Stimulated activated CD8-positive, alpha-beta memory T cell treated with anti-CD3 and anti-CD28 coated beads, Interleukin-7, amount 100 ng/mL, for 1 hour (primary cell): ENCODE measurements around the gene L3MBTL4.

Experiments used
- DNase-seq, 2 donors: peaks; one replicate each; pipeline ENCODE4 v3.0.0-alpha.2; 2020; ENCODE audit warnings: low read depth in 2 of 2

L3MBTL4 gene

DNA sequence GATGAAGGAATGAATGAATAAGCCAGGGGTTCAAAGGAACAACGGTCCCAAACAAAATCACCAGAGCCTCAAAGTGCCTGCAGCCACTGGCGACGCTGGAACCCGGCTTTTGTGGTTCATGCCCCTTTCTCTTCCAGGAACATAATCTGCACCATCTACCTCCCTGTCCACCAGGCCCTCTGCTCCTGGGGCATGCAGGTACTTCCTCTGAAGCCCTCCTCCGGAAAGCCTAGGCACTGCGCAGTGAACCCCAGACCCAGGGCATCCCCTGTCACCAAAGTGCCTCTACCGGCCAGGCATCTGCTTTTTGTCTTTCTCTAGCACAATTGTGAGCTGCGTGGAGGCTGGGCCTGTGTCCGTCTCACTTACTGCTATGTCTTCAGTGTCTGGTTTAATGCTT lies 420.8 kb downstream of the L3MBTL4 start:
- no peak for DNase-seq

- DNase-seq: no peak
Measured at GRCh38 chr18:5992381-5992780, 422.3 kb downstream of the L3MBTL4 start.

DNA sequence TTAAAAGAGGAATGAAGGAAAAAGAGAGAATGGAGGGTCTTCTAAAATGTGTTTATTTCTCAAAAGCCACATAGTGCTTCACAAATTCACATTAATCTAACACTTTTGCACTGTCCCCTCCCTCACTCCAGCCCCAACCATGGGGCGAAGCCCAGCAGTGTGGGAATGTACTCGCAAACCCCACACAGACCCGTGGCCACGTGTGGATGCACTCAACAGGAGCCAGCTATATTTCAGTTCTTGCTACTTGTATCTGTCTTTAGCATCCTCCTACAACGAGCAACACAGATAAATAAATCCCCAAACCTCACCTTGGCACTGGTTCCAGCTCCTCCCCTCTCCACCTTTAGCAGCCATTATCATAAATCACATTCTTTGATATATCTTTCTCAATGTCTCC lies 427.5 kb downstream of the L3MBTL4 start:
- DNase-seq: no peak

DNA sequence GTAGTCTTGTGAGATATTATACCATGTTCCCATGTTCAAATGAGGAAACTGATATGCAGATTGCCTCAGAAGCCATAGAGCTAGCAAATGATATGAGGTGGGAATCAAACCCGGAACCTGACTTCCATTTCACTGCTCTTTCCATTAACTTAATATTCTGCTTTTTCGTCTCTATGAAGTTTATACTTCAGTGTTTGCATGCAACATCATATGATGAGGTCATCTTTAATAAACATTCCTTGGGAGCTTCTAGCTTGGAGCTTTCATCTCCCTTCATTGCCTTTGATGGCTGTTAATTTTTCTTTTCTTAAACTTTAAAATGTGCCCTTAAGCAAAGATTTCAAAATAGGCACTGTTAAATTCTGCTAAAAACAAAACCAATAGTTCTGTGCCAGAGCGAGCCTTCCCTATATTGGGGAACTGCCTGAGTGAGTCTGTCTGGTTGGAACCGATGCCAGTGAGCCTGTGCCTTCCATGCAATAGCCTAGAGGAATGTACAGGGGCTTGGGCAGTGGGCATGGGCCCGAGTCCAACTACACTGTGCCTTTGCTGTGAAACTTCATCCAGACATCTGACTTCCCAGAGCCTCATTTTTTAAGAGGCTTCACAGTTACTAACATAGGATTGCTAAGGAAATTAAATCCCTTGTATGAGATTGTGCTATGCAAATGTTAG lies 428.3 kb downstream of the L3MBTL4 start:
- DNase-seq: no peak

GRCh38 chr18:5984245-5984644 lies 430.5 kb downstream of the L3MBTL4 start:
- no peak for DNase-seq

GRCh38 chr18:5983488-5983887 lies 431.2 kb downstream of the L3MBTL4 start:
- no peak for DNase-seq

DNA sequence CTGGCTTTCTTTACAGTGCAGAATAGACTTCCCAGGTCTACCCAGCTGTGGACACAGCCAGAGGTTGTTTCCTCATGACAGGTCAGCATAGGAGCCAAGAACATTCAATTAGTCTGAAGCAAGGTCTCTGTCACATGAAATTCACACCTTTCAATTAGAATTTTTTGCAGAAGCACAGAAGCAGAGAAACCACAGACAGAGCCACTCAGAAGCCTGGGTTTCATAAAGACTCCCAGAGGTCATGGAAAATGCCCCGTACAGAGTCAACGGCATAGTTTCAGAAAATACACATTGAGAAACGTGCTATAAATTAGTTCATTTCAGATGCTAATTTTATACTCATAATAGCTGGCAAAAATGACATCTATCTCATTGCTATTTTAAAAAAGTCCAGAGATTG lies 432.4 kb downstream of the L3MBTL4 start:
- no peak for DNase-seq

DNA sequence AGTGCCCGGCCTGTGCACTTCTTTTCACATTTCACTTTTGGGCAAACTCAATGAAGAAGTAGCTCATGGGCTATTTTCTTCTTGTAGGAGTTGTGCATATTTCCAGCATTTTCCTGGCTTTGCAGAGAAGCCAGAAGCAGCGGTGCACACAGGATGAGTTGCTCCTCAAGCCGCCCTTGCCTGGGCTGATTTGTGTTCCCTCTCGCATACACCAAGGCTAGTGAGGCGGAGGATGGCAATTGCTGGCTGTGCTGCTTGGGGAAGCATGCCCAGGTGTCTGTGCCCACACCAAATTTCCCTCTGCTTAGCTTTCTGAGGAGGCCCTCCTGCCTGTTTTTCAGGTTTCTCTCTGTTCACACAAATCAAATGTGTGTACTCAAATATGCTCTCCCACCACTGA lies 434.0 kb downstream of the L3MBTL4 start:
- no peak for DNase-seq

DNA sequence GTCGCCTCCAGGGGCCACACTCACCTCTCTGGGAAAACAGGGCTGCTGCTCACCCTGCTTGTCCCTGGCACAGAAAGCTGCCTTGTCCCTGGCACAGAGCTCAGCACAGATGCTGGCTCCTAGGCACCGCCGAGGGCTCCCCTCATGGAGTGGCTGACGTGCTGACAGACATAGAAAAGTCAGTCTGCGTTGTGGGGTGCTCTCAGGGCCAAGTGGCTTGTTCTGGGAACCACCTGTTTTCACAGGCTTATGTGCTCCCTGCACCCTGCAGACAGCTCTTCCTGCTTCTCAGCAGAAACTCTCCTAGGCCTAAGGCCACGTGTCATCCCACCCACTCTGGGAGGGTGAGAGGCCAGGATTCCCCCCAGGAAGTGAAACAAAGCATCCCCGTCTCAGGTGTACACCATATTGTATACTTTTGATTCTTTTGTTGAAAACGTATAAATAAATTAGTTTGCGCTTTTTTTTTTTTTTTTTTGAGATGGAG lies 434.7 kb downstream of the L3MBTL4 start:
- DNase-seq: no peak

DNA sequence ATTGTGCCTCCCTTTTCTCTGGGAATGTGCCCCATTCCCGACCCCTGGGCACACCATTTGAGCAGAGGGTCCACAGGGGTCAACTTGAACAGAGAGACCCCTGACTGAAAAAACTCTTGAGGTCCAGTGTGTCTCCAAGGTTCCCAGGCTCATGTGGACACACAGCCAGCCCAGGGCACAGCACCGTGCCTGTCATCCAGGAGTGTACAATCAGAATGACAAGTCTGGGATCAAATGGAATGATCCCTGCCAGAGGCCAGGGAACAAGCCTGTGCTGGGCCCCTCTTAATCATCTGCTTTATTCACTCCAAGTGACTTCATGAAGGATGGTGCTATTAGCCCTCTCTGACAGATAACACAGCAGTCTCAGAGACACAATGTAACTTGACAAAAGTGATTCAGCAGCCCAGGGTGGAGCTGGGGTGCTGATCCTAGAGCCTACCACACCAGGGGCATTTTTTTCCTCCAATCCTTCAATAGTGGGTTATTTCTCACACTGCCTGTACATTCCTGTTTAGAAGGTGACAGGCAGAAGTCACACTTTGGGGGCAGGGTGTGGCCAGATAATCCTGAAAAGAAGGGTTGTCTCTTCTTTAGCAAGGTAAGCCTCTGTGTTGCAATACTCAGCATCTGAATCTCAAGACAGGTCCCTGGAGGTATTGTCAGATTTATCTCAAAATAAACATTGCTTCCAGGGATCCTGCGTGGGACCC lies 435.4 kb downstream of the L3MBTL4 start:
- no peak for DNase-seq

DNA sequence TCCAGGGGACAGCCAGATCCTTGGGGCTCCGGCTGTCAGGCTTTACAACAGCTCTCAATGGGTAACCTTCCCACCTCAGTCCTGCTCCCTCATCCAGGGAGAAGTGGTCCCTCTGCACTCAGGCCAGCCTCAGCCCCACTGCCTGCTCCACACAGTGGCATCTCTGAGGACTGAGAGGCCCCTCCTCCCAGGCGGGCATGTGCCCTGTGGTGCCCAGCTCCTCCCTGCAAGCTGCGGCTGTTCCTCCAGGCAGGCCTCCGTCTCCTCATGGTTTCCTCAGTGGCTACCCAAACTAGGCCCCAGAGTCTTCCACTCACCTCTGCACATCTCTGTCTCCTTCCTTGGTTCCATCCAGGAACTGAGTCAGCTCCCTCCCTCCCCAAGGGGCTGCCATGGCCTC lies 437.7 kb downstream of the L3MBTL4 start:
- DNase-seq: no peak

- no peak for DNase-seq
Measured at GRCh38 chr18:5975111-5976002, 439.4 kb downstream of the L3MBTL4 start.

DNA sequence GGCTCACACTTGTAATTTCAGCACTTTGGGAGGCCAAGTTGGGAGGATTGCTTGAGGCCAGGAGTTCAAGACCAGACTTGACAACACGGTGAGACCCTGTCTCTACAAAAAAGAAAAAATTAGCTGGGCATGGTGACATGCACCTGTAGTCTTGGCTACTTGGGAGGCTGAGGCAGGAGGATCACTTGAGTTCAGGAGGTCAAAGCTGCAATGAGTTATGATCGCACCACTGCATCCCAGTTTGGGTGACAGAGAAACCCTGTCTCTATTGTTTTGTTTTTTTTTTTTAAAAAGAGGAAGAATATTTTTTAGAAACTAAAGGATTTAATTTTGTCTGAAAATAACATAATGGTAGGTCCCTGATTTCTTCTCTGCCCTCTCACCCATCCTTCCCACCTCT lies 440.0 kb downstream of the L3MBTL4 start:
- no peak for DNase-seq

DNA sequence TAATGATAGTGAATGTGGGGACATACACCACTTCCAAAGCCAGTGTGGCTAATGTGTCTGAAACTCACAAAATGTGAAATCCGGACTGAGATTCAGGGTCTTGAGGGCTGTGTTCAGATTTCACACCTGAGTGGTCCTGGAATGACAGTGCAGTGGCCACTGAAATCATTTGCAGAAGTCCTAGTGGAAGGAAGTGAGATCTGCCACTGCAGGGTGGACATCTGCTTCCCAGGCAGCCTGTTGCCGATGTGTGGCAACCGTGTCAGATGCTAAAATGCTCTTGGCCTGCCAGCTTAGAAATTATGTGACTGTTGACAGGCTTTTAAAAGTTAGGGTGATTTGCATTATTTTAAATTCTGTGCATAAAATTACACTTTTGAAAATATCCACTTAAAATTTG lies 441.6 kb downstream of the L3MBTL4 start:
- no peak for DNase-seq

DNA sequence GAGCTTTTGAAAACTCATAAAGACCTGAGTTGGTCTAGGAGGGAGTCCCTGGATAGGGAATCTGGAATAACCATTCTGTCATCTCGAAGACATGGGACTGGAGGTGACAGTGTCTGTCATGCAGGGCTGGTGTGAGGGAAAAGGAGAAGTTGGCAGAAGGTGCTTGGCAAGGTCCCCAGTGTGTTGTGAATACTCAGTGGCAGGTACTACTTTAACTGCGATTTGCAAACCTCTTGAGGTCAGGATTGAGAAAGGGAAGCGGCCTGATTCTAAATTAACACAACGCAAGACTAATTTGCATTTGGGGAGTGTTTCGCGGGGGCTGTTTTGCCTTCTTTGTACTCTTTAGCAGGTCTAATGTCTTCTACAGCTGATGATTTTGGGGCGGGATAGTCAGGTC lies 442.4 kb downstream of the L3MBTL4 start:
- no peak for DNase-seq

GRCh38 chr18:5969989-5970403 lies 444.7 kb downstream of the L3MBTL4 start:
- DNase-seq: no peak

- DNase-seq: no peak
Measured at GRCh38 chr18:5969355-5969988, 445.2 kb downstream of the L3MBTL4 start.

DNA sequence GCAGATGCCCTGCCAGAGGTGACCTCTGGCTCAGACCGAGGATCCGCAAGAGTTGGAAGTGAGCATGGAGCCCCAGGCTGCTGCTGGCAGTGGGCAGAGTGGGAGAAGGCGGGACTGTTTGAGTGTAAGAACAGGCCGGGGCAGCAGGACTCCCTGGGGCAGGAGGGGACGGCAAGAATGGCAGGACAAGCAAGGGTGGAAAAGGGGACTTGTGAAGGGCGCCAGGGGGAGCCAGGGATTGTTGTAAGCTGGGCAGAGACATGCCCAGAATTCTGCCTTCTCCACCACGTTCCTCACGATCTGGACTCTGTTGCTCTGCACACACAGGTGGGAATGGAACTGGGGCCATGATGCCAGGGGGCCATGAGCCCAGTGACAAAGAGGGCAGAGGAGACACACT lies 447.0 kb downstream of the L3MBTL4 start:
- DNase-seq: no peak

- no peak for DNase-seq
Measured at GRCh38 chr18:5967007-5967406, 447.7 kb downstream of the L3MBTL4 start.

DNA sequence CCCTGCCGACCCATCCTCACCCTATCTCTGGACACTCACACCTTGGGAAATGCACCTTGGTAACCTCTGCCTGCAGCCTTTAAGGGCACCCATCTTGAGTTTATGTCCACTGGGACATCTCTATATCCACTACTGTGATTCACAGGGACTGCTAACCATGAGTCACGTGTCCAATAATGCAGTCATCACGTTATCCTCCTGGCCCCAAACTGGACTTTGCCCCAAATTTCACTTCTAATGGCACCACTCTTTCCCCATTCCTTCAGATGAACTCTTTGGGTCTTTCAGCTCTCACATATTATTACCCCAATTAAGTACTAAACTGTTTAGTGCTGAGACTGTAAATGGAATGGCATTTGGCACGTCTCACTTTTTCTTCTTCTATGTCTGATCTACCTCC lies 448.2 kb downstream of the L3MBTL4 start:
- DNase-seq: no peak

DNA sequence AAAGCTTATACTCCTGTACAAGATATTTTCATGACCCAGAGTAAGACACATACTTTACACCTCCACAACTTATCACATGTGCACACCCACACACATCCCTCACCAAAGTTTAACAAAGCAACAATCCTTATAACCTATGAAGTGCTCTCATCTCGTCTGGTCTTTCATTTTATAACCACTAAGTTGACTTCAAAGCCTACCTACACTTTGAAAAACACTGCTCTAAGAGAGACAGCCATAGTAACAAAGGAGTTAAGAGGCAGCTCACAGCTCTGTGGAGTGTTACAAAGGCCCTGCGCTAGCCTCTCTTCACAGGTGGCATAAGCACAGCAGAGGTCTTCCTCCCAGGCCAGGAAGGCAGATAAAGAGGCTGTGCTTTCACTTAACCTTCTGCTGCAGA lies 449.7 kb downstream of the L3MBTL4 start:
- DNase-seq: no peak

- DNase-seq: no peak
Measured at GRCh38 chr18:5964596-5964995, 450.1 kb downstream of the L3MBTL4 start.
